ENCODE results near the gene BACH2.
"Not testable (repeated sequence)": the region's sequence is repeated elsewhere in the genome, so short reads cannot be mapped to it uniquely, and the experiment has no call there.

The BACH2 gene

GRCh38 chr6:90074161-90074850 lies 222.3 kb downstream of the BACH2 start:
- FAIRE-seq = no peak
- DNase-seq (ENCODE audit: insufficient read length) = no peak
- TF ChIP-seq POLR2A (IDR thresholded peaks at IDR 0.05; ENCODE audit: low read depth, low read length) (no peak), POLR2AphosphoS5 (IDR thresholded peaks at IDR 0.05; ENCODE audit: low read depth, low read length) (no peak), TAF1 (IDR thresholded peaks at IDR 0.05; ENCODE audit: borderline replicate concordance, low read depth, low read length) (no peak)

GRCh38 chr6:90072935-90073464 lies 223.6 kb downstream of the BACH2 start:
- TF ChIP-seq POLR2AphosphoS5 (IDR thresholded peaks at IDR 0.05; ENCODE audit: low read depth, low read length) = no peak
- no peak for TF ChIP-seq TAF1 (IDR thresholded peaks at IDR 0.05; ENCODE audit: borderline replicate concordance, low read depth, low read length)
- no peak for TF ChIP-seq POLR2A (IDR thresholded peaks at IDR 0.05; ENCODE audit: low read depth, low read length)
- no peak for DNase-seq (ENCODE audit: insufficient read length)
- no peak for FAIRE-seq

- DNase-seq (ENCODE audit: insufficient read length) (no peak), FAIRE-seq (no peak)
- TF ChIP-seq POLR2A (IDR thresholded peaks at IDR 0.05; ENCODE audit: low read depth, low read length) = no peak
- TF ChIP-seq POLR2AphosphoS5 (IDR thresholded peaks at IDR 0.05; ENCODE audit: low read depth, low read length) = no peak
- TF ChIP-seq TAF1 (IDR thresholded peaks at IDR 0.05; ENCODE audit: borderline replicate concordance, low read depth, low read length) = no peak
These were observed 224.1 kb downstream of the BACH2 start for GRCh38 chr6:90072501-90072900.

DNA sequence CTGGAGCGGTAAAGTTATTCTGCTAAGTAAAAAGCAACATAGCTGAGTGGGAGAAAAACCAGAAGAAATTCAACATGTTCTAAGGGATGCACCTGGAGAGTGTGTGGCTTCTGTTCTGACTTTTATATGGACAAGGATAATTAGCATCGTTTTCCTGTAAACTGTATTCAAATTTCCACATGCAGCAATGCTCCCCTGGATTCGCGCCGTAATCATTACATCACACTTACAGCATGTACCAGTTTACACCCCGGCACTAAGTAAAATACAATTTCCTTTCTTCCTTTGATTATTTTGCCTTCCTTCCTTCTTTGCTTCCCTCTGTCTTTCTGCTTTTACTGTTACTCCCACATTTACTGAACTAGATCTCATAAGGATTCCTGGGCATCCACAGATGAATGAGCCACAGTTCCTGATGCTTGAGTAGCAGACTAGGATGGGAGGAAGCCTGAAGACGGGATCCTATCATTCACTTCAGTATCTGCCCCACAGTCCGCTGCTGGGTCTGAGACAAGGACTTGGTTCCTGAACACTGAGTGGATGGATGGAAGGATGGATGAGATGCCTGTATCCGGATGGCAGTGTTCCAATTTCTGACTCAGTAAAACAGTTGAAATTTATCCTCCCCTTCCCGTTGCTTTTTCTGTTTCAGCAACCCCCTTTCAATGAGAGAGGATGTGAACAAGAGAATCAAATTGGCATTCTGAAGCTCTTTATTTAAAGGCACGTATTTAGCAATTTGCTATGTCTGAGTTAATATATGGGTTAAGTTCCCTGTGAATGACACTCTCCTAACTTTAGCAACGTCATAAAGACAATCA lies 227.7 kb downstream of the BACH2 start:
- TF ChIP-seq POLR2AphosphoS5 (IDR thresholded peaks at IDR 0.05; ENCODE audit: low read depth, low read length) (no peak), TAF1 (IDR thresholded peaks at IDR 0.05; ENCODE audit: borderline replicate concordance, low read depth, low read length) (no peak), POLR2A (IDR thresholded peaks at IDR 0.05; ENCODE audit: low read depth, low read length) (no peak)
- no peak for FAIRE-seq
- no peak for DNase-seq (ENCODE audit: insufficient read length)

DNA sequence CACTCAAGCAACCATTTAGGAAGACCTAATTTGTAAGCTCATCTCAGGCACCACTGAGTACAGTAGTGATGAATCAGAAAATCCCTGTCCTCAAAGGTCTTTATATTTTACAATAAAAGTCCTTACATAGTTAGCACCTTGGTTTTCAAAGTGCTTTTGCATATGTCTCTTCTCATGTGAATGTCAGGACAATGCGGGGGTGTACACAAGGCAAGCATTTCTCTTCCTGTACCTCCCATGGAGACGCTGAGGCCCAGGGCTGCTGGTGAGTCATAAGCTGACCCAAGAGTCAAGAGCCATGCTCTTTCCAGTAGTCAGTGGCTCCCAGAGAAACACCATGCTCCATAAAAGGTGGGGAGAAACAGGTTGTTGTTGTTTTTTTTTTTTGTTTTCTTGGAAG lies 228.4 kb downstream of the BACH2 start:
- no peak for TF ChIP-seq TAF1 (IDR thresholded peaks at IDR 0.05; ENCODE audit: borderline replicate concordance, low read depth, low read length)
- TF ChIP-seq POLR2AphosphoS5 (IDR thresholded peaks at IDR 0.05; ENCODE audit: low read depth, low read length) = no peak
- no peak for TF ChIP-seq POLR2A (IDR thresholded peaks at IDR 0.05; ENCODE audit: low read depth, low read length)
- no peak for FAIRE-seq
- no peak for DNase-seq (ENCODE audit: insufficient read length)

DNA sequence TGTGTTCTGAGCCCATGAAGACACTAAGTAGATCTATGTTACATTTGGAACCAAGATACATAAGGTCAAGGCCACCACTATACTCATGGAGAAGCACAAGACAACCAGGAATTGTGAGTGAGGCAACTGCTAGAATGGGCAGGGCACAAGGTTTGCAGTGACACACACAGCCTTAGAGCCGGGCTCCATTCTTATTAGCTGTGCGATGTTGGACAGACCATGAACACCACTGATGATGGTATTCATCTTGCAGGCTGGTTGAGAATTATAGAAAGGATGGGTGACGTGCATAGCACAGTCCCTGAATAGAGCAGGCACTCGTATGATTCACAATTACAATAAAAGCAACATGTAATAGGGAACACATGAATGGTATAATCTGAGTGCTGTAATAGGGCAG lies 229.9 kb downstream of the BACH2 start:
- TF ChIP-seq POLR2AphosphoS5 (IDR thresholded peaks at IDR 0.05; ENCODE audit: low read depth, low read length) = no peak
- no peak for TF ChIP-seq POLR2A (IDR thresholded peaks at IDR 0.05; ENCODE audit: low read depth, low read length)
- TF ChIP-seq TAF1 (IDR thresholded peaks at IDR 0.05; ENCODE audit: borderline replicate concordance, low read depth, low read length) = no peak
- DNase-seq (ENCODE audit: insufficient read length) (no peak), FAIRE-seq (no peak)

DNA sequence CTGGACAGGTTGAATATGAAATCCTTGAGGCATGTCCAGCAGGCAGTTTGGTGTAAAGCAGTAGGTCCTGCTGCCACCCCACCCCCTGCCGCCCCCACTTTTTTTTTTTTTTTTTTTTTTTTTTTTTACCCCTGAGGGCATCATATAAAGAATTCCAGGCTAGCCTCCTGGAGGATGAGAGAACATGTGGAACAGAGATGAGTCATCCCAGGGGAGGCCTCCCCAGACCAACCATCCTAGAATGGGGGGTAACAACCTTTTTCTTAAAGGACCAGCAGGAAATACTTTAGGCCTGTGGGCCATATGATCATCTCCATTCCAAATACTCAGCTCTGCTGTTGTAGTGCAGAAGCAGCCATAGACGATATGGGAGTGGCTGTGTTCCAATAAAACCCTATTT lies 231.5 kb downstream of the BACH2 start:
- TF ChIP-seq POLR2AphosphoS5 (IDR thresholded peaks at IDR 0.05; ENCODE audit: low read depth, low read length) = no peak
- no peak for TF ChIP-seq POLR2A (IDR thresholded peaks at IDR 0.05; ENCODE audit: low read depth, low read length)
- TF ChIP-seq TAF1 (IDR thresholded peaks at IDR 0.05; ENCODE audit: borderline replicate concordance, low read depth, low read length) = no peak
- FAIRE-seq = no peak
- no peak for DNase-seq (ENCODE audit: insufficient read length)

DNA sequence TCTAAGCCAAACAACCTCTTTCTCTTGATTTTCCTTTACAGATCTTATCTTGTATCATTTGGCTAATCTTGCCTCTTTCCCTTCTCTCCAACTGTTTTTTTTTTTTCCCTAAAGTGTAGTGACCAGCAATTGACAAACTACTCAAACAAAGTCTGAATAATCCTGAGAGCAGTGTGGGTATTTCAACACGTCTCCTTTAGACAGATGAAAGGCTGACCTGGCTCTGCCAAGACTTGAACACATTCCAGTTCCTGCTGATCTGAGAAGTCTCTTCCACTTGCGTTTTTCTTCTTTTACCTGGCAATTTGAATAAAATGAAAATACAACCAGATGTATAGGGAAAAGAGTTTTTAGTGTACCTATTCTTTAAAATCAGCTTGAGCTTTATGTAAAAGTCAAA lies 234.0 kb downstream of the BACH2 start:
- DNase-seq (ENCODE audit: insufficient read length) (no peak), FAIRE-seq (no peak)
- TF ChIP-seq POLR2AphosphoS5 (IDR thresholded peaks at IDR 0.05; ENCODE audit: low read depth, low read length) (no peak), POLR2A (IDR thresholded peaks at IDR 0.05; ENCODE audit: low read depth, low read length) (no peak)

DNA sequence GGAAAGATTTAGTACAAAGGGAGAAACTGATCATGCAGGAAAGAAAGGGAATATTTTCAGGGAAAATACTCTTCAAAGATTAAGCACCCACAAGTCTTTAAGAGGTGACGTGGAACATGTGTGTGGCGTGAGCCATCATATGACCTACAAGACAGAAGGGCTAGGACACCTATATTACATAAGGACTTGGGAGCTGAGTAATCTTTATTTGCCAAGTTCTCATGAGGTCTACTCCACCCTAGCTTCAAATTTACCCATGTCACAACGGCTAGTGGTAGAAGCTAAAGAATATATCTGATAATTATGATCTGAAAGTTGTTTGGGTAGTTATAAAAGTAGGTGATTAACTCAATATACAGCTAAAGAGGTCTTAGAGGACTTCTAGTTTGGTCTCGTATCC lies 234.6 kb downstream of the BACH2 start:
- FAIRE-seq = no peak
- TF ChIP-seq TAF1 (IDR thresholded peaks at IDR 0.05; ENCODE audit: borderline replicate concordance, low read depth, low read length) (no peak), POLR2AphosphoS5 (IDR thresholded peaks at IDR 0.05; ENCODE audit: low read depth, low read length) (no peak), POLR2A (IDR thresholded peaks at IDR 0.05; ENCODE audit: low read depth, low read length) (no peak)

DNA sequence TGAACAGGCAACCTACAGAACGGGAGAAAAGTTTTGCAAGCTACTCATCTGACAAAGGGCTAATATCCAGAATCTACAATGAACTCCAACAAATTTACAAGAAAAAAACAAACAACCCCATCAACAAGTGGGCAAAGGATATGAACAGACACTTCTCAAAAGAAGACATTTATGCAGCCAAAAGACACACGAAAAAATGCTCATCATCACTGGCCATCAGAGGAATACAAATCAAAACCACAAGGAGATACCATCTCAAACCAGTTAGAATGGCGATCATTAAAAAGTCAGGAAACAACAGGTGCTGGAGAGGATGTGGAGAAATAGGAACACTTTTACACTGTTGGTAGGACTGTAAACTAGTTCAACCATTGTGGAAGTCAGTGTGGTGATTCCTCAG lies 237.5 kb downstream of the BACH2 start:
- not testable (repeated sequence) for DNase-seq (ENCODE audit: insufficient read length); FAIRE-seq

More for the DNA sequence above, 234.6 kb downstream of the BACH2 start:
- DNase-seq (ENCODE audit: insufficient read length) = no peak

GRCh38 chr6:90055924-90056323 lies 240.7 kb downstream of the BACH2 start:
- DNase-seq (ENCODE audit: insufficient read length); FAIRE-seq: not testable (repeated sequence)

- DNase-seq (ENCODE audit: insufficient read length); FAIRE-seq: not testable (repeated sequence)
These were observed 242.4 kb downstream of the BACH2 start for GRCh38 chr6:90054193-90054592.

All from GM12892 (cell line).